ENCODE measurements around the gene NGF.

DNA sequence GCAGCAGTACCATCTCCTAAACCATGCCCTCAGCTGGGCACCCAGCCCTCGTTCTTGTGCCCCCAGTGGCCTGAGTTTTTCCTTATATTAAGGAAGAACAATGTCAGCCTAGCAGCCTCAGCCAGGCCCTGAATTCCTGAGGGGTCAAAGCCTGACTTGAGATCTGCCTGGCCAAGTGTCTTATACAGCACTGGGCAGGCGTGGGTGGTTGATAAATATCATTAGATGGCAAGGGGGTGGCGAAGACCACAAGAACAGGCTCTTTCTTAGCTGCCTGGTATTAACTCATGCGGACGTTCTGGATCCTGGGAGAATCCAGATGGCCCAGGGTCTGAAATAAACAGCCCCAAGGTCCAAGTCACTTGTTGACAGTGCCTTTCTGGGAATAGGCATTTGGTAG is 18.3 kb downstream of the NGF start:
- TF ChIP-seq, protein P1, sequence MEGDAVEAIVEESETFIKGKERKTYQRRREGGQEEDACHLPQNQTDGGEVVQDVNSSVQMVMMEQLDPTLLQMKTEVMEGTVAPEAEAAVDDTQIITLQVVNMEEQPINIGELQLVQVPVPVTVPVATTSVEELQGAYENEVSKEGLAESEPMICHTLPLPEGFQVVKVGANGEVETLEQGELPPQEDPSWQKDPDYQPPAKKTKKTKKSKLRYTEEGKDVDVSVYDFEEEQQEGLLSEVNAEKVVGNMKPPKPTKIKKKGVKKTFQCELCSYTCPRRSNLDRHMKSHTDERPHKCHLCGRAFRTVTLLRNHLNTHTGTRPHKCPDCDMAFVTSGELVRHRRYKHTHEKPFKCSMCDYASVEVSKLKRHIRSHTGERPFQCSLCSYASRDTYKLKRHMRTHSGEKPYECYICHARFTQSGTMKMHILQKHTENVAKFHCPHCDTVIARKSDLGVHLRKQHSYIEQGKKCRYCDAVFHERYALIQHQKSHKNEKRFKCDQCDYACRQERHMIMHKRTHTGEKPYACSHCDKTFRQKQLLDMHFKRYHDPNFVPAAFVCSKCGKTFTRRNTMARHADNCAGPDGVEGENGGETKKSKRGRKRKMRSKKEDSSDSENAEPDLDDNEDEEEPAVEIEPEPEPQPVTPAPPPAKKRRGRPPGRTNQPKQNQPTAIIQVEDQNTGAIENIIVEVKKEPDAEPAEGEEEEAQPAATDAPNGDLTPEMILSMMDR (IDR thresholded peaks at IDR 0.05; ENCODE audit: insufficient read depth, low read depth, low read length): no peak
- no peak for TF ChIP-seq EZH2 (IDR thresholded peaks at IDR 0.05; ENCODE audit: insufficient read depth, low read length)
